A204.1 (cell line): ENCODE measurements around the gene CLEC12A.
"Not testable (repeated sequence)": the region's sequence is repeated elsewhere in the genome, so short reads cannot be mapped to it uniquely, and the experiment has no call there.

Experiments used
- FAIRE-seq: peaks from 2 replicates; lab custom pipeline; 2012; peaks lifted over from hg19 to GRCh38; lab: Jason Lieb, UNC

The CLEC12A gene

GRCh38 chr12:9971181-9971580, at the start of gene CLEC12A:
Gene CLEC12A (plus strand): TSS chr12:9971409. CDS start chr12:9971597, 188 bp downstream.
- no peak for FAIRE-seq

DNA sequence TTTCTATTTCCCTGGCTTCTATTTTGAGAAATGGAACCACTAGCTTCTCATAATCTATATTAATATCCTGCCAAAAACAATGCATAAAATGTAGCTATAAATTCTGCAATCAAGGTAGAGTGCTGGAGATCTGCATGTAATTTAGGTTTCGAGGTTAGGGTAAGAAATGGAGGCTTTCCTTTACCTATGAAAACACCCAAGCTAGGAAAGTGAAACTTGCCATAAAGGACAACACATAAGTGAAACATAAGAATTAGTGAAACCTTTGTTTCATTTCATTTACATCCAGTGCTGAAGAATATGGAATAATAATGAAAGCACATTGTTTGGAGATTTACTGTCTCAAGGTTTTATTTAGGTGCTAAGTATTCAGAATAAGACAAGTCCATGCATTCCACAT, 48.8 kb upstream of the CLEC12A start:
- no peak for FAIRE-seq

GRCh38 chr12:9925705-9926393, 45.4 kb upstream of the CLEC12A start:
- peak; percentile 41 for FAIRE-seq

DNA sequence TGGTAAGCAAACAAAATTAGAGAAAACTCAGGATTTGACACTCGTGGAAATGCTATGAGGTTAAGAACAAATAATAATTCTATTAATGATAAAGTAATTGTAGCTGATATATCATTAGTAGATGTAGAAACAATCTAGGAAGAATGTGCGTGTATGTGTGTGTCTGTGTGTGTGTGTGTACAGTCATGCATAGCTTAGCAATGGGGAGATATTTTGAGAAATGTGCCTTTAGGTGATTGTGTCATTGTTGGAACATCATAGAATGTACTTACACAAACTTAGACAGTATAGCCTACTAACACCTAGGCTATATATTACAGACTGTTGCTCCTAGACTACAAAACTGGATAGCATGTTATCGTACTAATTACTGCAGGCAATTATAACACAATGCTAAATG, 44.3 kb upstream of the CLEC12A start:
- no peak for FAIRE-seq

- no peak for FAIRE-seq
Measured at GRCh38 chr12:9928607-9929006, 42.6 kb upstream of the CLEC12A start.

DNA sequence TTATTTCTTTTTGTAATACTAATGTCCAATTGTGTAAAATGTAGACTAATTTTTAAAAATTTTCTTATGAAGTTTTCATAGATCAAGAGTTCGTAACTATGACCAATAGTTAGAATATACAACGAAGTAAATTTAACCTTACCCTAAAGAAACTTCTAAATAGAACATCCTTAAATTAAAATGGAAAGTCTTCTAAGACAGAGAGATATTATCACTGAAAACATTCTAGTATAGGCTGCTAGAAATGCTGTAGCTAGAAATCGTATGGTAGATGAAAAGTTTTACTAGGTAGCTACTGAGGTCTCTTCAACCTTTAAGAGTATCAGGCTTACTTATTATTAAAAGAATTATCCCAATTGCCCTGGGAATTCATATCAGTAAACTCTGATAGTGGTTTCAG, 40.0 kb upstream of the CLEC12A start:
- no peak for FAIRE-seq

DNA sequence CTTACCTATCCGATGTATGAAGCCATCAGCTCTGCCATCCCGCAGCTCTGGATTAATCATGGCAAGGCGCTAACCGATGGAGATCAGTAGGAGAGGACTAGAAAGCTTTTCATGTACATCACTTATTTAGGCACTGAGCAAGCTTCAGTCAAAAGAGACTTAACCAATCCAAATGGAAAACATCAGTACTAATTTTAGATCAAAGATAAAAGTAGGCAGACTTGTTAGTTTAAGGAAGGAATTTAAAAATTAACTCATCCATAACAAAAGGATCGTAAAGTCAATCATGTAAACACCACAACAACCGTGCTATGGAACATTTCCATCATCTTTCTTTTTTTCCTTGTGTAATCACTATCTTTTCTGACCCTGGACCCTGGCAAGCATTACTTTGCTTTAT, 38.9 kb upstream of the CLEC12A start, which contains the start of gene CLEC2A:
CLEC2A (minus strand) TSS at position 101 of the 400 bp plus-strand sequence; CDS start at position 60, 41 bp downstream.
- no peak for FAIRE-seq

DNA sequence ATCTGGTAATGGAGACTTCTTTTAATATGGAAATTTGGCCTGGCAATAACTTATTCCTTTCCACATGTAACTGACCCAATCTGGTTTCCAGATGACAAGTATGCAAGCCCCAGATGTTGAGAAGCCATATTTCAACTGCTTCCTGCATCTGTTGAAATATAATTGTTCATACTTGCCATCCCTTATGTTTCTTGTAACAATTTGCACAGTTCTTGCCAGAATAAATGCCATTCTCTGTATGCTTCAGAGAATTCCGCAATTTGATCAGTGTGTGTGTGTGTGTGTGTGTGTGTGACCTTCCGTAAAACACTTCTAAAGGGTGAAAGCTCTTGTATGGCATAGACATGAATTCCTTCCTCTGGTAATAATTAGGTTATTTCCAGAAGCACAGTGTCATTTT, 37.3 kb upstream of the CLEC12A start:
- FAIRE-seq: no peak

- FAIRE-seq: no peak
Measured at GRCh38 chr12:9935026-9935425, 36.2 kb upstream of the CLEC12A start.

DNA sequence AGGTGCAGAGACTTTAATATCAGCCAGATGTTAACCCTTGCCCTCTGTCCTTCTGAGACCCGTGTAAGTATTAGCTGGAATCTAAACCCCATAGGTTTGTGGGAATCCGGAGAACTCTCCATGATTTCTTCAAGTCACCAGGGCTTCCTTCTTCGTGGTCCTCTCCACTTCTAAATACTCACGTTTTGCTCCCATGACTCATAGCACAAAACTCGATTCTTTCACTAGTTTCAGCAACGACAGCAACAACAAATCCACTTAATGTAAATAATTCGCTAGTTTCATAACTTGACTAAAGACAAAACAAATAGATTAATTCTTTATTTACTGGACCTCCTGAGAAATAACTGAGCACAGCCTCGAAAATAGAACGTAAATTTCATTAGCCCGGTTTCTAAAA, 34.6 kb upstream of the CLEC12A start:
- FAIRE-seq: no peak

DNA sequence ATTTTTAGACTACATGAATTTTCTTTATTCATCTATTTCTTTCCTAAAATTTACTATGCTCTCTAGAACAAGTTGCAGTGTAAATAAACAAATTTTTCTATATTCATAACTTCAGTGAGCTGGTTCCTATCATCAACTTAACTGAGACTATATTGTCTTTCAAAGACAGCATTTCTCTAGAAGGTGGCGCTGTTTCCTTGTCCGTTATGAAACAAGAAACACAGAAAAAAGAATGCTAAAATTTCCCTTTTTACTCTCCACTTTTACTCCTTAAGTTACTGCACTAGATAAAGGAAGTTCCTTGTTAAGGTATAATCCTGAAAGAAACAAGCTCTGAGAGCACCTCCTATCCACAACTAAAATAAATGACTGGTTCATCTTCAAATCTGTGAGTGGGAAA, 30.8 kb upstream of the CLEC12A start:
- FAIRE-seq: peak; percentile 29

GRCh38 chr12:9941838-9942237, 29.4 kb upstream of the CLEC12A start:
- FAIRE-seq: no peak

GRCh38 chr12:9943240-9943639, 28.0 kb upstream of the CLEC12A start:
- no peak for FAIRE-seq

GRCh38 chr12:9944391-9944790, 26.8 kb upstream of the CLEC12A start:
- FAIRE-seq: no peak

GRCh38 chr12:9947674-9948073, 23.5 kb upstream of the CLEC12A start:
- no peak for FAIRE-seq

GRCh38 chr12:9948606-9949296, 22.5 kb upstream of the CLEC12A start:
- no peak for FAIRE-seq

- FAIRE-seq: no peak
Measured at GRCh38 chr12:9951026-9951675, 20.1 kb upstream of the CLEC12A start.

GRCh38 chr12:9952954-9953729, 18.1 kb upstream of the CLEC12A start:
- FAIRE-seq: not testable (repeated sequence)

GRCh38 chr12:9957834-9958233, 13.4 kb upstream of the CLEC12A start:
- FAIRE-seq: no peak

GRCh38 chr12:9960590-9960989, 10.6 kb upstream of the CLEC12A start:
- no peak for FAIRE-seq

DNA sequence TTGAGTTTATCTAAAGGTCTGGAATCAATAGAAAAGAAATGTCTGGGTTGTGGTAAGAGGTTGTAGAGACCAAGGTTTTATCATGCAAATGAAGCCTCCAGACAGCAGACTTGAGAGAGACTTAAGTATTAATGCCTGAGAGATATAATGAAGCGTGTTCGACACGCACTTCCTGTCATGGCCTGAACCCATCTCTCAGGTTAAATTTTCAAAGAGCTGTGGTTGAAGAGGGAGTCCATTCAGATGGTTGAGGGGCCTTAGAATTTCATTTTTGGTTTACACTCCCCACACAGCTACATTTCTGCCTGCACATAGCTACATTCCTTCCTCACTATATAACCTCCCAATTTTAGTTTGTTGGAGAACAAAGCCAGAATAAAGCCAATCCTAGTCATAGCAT, 10.1 kb upstream of the CLEC12A start:
- no peak for FAIRE-seq

GRCh38 chr12:9961901-9962300, 9.3 kb upstream of the CLEC12A start:
- no peak for FAIRE-seq

- no peak for FAIRE-seq
Measured at GRCh38 chr12:9969673-9970072, 1.5 kb upstream of the CLEC12A start.
